Endothelial cell of umbilical vein (primary cell): ENCODE results near the gene PSORS1C1. TPM values are rescaled to one million over a fixed set of nuclear protein-coding genes. Genes with fewer than 3 reads are reported as not detected.
"Not testable (repeated sequence)": the region's sequence is repeated elsewhere in the genome, so short reads cannot be mapped to it uniquely, and the experiment has no call there.

Source experiments
- BruUV-seq: library from RNA; stranded (reverse); fragments of 400-500 nt; replicated peaks from 2 replicates; lab custom pipeline; 2021; lab: Mats Ljungman, UMichigan
- CTCF ChIA-PET: fragments of 300-600, 350-600 bp; sonication (Branson Sonifier 250); formaldehyde crosslinking; loops from one replicate; lab custom pipeline; 2021; ENCODE audit warnings: antibody characterized with exemption, inconsistent platforms; lab: Charles Lee
- POLR2A ChIA-PET: fragments of 300-600, 350-600 bp; sonication (Branson Sonifier 250); formaldehyde crosslinking; loops from one replicate; lab custom pipeline; 2021; ENCODE audit warnings: antibody characterized with exemption, inconsistent platforms; lab: Charles Lee
- DNase-seq: peaks from one replicate; pipeline ENCODE4 v3.0.0-alpha.2; 2011; ENCODE audit warnings: low read depth, low spot score
- FAIRE-seq: peaks from 2 replicates; lab custom pipeline; 2011; peaks lifted over from hg19 to GRCh38; lab: Jason Lieb, UNC
- H2AFZ ChIP-seq: 2 replicates; pipeline ENCODE4 v1.6.0; 2012; ENCODE audit warnings: low read depth, low read length, control low read depth, inconsistent platforms
- H3K27ac ChIP-seq: 2 replicates; pipeline ENCODE4 v1.5.1; 2011; ENCODE audit warnings: low read depth, mild to moderate bottlenecking, control low read depth, low read length, moderate library complexity; ENCODE audit not compliant: insufficient read depth
- H3K27me3 ChIP-seq, 2 experiments: 2 replicates each; pipeline versions ENCODE4 v1.6.0 to v1.6.1; 2011; ENCODE audit warnings: low read length in 2 of 2, mixed read lengths in 1 of 2; ENCODE audit not compliant: control insufficient read depth in 2 of 2, insufficient read depth in 2 of 2
- H3K36me3 ChIP-seq, 2 experiments: 2 replicates in 1 of 2; 3 replicates in 1 of 2; pipeline ENCODE4 v1.5.1; 2011; ENCODE audit warnings: low read length in 2 of 2, mild to moderate bottlenecking in 1 of 2, moderate library complexity in 1 of 2; ENCODE audit not compliant: control insufficient read depth in 2 of 2, insufficient read depth in 2 of 2; ENCODE audit errors: extremely low read depth in 1 of 2
- H3K4me1 ChIP-seq: 3 replicates; pipeline ENCODE4 v1.5.1; 2011; ENCODE audit warnings: mild to moderate bottlenecking, low read length; ENCODE audit not compliant: control insufficient read depth, insufficient read depth; ENCODE audit errors: extremely low read depth
- H3K4me2 ChIP-seq: 2 replicates; pipeline ENCODE4 v1.6.1; 2011; ENCODE audit warnings: low read length, control low read depth, mixed read lengths; ENCODE audit not compliant: insufficient read depth
- H3K4me3 ChIP-seq, 3 experiments: fragments of 200-600 bp in 1 of 3; sonication (generic), shearing (Covaris generic) in 1 of 3; replicated peaks in 1 of 3; 2 replicates each; pipeline ENCODE4 v1.5.1; 2011 to 2016; ENCODE audit warnings: control low read depth in 3 of 3, low read length in 3 of 3, mild to moderate bottlenecking in 2 of 3, inconsistent platforms in 1 of 3, low read depth in 1 of 3, moderate library complexity in 1 of 3; ENCODE audit not compliant: insufficient read depth in 1 of 3
- H3K79me2 ChIP-seq: 2 replicates; pipeline ENCODE4 v1.6.0; 2012; ENCODE audit warnings: low read length, inconsistent platforms; ENCODE audit not compliant: control insufficient read depth, insufficient read depth
- H3K9ac ChIP-seq: replicated peaks from 2 replicates; pipeline ENCODE3; 2011; ENCODE audit warnings: low read length, control low read depth; ENCODE audit not compliant: insufficient read depth; ENCODE audit errors: extremely low read depth
- H3K9me1 ChIP-seq: replicated peaks from 3 replicates; pipeline ENCODE4 v1.6.0; 2011; ENCODE audit warnings: mild to moderate bottlenecking, low read length; ENCODE audit not compliant: control insufficient read depth, insufficient read depth; ENCODE audit errors: extremely low read depth
- H3K9me3 ChIP-seq: replicated peaks from 2 replicates; pipeline ENCODE4 v1.5.1; 2012; ENCODE audit warnings: low read length, inconsistent platforms; ENCODE audit not compliant: control insufficient read depth, insufficient read depth
- H4K20me1 ChIP-seq: replicated peaks from 2 replicates; pipeline ENCODE3; 2011; ENCODE audit warnings: mild to moderate bottlenecking, low read length; ENCODE audit not compliant: control insufficient read depth, insufficient read depth; ENCODE audit errors: extremely low read depth
- EZH2 ChIP-seq: IDR thresholded peaks from 2 replicates; pipeline ENCODE4 v1.6.1; 2012; ENCODE audit warnings: borderline replicate concordance, low read depth, mild to moderate bottlenecking, moderate library complexity, low read length, inconsistent platforms; ENCODE audit not compliant: severe bottlenecking
- FOS ChIP-seq: IDR thresholded peaks from 2 replicates; pipeline ENCODE4 v1.6.1; 2011; ENCODE audit warnings: mild to moderate bottlenecking, low read length, moderate library complexity, borderline replicate concordance; ENCODE audit not compliant: insufficient read depth
- GATA2 ChIP-seq: IDR thresholded peaks from 2 replicates; pipeline ENCODE4 v1.7.0; 2011; ENCODE audit warnings: low read depth, mild to moderate bottlenecking, moderate library complexity, mixed read lengths, low read length; ENCODE audit not compliant: insufficient read length, insufficient read depth
- JUN ChIP-seq: IDR thresholded peaks from 2 replicates; pipeline ENCODE4 v1.6.1; 2011; ENCODE audit warnings: borderline replicate concordance, low read depth; ENCODE audit not compliant: insufficient read length, insufficient read depth
- MYC ChIP-seq: IDR thresholded peaks from one replicate; pipeline ENCODE4 v1.6.1; 2011; ENCODE audit warnings: mild to moderate bottlenecking, low read depth, low read length
- POLR2A ChIP-seq: IDR thresholded peaks from 2 replicates; pipeline ENCODE4 v1.6.1; 2012; ENCODE audit warnings: low read depth, mild to moderate bottlenecking, control low read depth, low read length
- POLR2AphosphoS5 ChIP-seq: IDR thresholded peaks from 2 replicates; pipeline ENCODE4 v1.6.1; 2012; ENCODE audit warnings: low read depth, mild to moderate bottlenecking, control low read depth, low read length, moderate library complexity; ENCODE audit not compliant: insufficient read depth
- dilution Hi-C: fragments of 300-500 bp; cut with MboI; formaldehyde crosslinking; loops from one replicate; pipeline ENCODE4 v1.15.0; 2019; ENCODE audit warnings: low sequenced_read_pairs; ENCODE audit not compliant: extremely low pct_ligation_motif_present
- intact Hi-C: fragments of 100-400 bp; cut with micrococcal nuclease; formaldehyde crosslinking; loops from one replicate; pipeline ENCODE4 v1.10.0; 2022
- polyA plus RNA-seq, 4 experiments: library from polyadenylated mRNA; depleted of rRNA in 3 of 4; stranded (reverse) in 3 of 4; unstranded in 1 of 4; fragments of >200 nt; gene quantifications; 2 replicates each; pipeline versions ENCODE4 v1.2.1 to v1.2.3, GENCODE V29; 2011 to 2012; ENCODE audit warnings: missing spikeins in 1 of 4
- total RNA-seq: library from RNA; stranded (reverse); gene quantifications from 2 replicates; pipeline ENCODE4 v1.2.3, GENCODE V29; 2021
- TF ChIP-seq, protein P1 (sequence below): IDR thresholded peaks from 2 replicates; pipeline ENCODE4 v1.6.1; 2011; ENCODE audit not compliant: insufficient read depth, insufficient read length
- TF ChIP-seq, protein P2 (sequence below), 2 donors: IDR thresholded peaks; 1 replicate in 1 of 2; 2 replicates in 1 of 2; pipeline ENCODE4 v1.5.1; 2011; ENCODE audit warnings: low read length in 2 of 2, mild to moderate bottlenecking in 2 of 2, moderate library complexity in 2 of 2, control low read depth in 1 of 2, inconsistent platforms in 1 of 2, low read depth in 1 of 2; ENCODE audit not compliant: insufficient read depth in 1 of 2; ENCODE audit errors: extremely low read depth in 1 of 2

The PSORS1C1 gene
- total and polyA plus RNA-seq, 2 donors (not counting 3 experiments of a cell fraction or from before 2014, with no cell fraction given) = 1.1 to 13.2 TPM

DNA sequence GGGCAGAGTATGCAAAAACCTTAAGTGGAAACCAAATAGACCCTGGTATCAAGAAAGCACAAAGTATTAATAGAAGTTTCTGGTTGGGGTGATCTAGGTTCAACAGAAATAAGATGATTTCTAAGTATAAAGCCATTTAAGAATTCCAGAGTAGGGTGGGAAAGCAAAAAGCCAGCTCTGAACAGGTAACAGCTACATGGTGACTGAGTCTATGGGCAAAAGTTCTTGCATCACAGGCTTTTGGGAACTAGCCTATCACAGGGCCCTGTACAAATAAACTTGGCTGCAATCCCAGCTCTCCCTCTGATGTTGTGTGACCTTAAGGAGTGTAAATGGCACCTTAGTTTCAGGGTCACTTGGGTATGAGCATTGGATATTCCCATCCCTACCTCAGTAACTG is 49.3 kb downstream of the PSORS1C1 start:
- dilution Hi-C loops (no loop called here), intact Hi-C loops (no loop called here)
- ChIA-PET CTCF (interaction anchor here (1.1 kb wide), 1 partner anchor 27 kb away, joined by 4 read pairs; no protein-coding TSS in a partner anchor), POLR2A (no interaction called here)
- Histone ChIP-seq H3K4me3 (no peak overlapping the region), H3K9ac (no peak overlapping the region), H3K79me2 (peaks cover 13% of the 10 kb centered on the region), H3K9me1 (no peaks in the 10 kb centered on the region), H3K27me3 (no peaks in the 10 kb centered on the region), H4K20me1 (no peaks in the 10 kb centered on the region), H3K9me3 (no peaks in the 10 kb centered on the region), H3K36me3 (no peaks in the 10 kb centered on the region), H2AFZ (no peak overlapping the region), H3K4me1 (peaks cover 9% of the 10 kb centered on the region), H3K4me2 (no peak overlapping the region), H3K27ac (no peak overlapping the region)
- no peak for TF ChIP-seq MYC
- no peak for TF ChIP-seq EZH2
- TF ChIP-seq, protein P1, sequence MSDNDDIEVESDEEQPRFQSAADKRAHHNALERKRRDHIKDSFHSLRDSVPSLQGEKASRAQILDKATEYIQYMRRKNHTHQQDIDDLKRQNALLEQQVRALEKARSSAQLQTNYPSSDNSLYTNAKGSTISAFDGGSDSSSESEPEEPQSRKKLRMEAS = no peak
- TF ChIP-seq JUN = no peak
- TF ChIP-seq GATA2 = no peak
- no peak for TF ChIP-seq POLR2A
- TF ChIP-seq FOS = no peak
- TF ChIP-seq, protein P2, sequence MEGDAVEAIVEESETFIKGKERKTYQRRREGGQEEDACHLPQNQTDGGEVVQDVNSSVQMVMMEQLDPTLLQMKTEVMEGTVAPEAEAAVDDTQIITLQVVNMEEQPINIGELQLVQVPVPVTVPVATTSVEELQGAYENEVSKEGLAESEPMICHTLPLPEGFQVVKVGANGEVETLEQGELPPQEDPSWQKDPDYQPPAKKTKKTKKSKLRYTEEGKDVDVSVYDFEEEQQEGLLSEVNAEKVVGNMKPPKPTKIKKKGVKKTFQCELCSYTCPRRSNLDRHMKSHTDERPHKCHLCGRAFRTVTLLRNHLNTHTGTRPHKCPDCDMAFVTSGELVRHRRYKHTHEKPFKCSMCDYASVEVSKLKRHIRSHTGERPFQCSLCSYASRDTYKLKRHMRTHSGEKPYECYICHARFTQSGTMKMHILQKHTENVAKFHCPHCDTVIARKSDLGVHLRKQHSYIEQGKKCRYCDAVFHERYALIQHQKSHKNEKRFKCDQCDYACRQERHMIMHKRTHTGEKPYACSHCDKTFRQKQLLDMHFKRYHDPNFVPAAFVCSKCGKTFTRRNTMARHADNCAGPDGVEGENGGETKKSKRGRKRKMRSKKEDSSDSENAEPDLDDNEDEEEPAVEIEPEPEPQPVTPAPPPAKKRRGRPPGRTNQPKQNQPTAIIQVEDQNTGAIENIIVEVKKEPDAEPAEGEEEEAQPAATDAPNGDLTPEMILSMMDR (IDR thresholded peaks at IDR 0.05; ENCODE audit: extremely low read depth in 1 of 2, insufficient read depth in 1 of 2, low read depth in 1 of 2, low read length in 2 of 2) = no peak
- TF ChIP-seq POLR2AphosphoS5 = no peak
- FAIRE-seq = peak; percentile 26
- DNase-seq = no peak
- BruUV-seq = no TSS peak

DNA sequence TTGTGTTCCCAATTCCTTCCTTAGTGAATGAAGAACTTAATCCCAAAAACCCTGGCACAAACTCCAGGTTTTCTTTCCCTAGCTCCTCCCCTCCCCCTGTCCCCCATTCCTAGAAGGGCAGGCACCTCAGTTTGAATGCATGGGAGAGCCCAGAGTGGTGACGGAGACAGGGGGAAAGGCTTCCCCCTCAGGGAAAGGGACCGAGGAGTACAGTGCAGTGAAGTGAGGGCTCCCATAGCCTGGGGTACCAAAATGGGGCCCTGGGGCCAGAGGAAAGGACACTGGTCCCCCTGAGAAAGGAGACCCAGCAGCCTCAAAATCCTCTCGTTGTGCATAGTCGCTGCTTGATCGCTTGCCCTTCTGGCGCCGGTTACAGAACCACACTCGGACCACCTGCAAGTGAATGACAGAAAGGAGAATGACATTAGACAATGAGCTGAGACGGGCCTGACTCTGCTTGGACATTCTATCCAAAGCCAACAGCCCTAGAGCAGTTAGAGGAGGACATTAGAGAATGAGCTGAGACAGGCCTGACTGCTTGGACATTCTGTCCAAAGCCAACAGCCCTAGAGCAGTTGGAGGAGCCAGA is 50.0 kb downstream of the PSORS1C1 start:
- CTCF ChIA-PET = interaction anchor here (0.6 to 1.1 kb wide), 2 partner anchors 27 to 28 kb away, joined by 4 read pairs; no protein-coding TSS in a partner anchor

More for the DNA sequence above, 50.0 kb downstream of the PSORS1C1 start:
- H3K4me1 ChIP-seq, H3K4me3 ChIP-seq, H3K9me1 ChIP-seq, dilution Hi-C loops, DNase-seq, H3K4me2 ChIP-seq, H3K9me3 ChIP-seq, intact Hi-C loops, BruUV-seq, POLR2A ChIA-PET, H3K27ac ChIP-seq, H4K20me1 ChIP-seq, H3K36me3 ChIP-seq, H3K79me2 ChIP-seq, FAIRE-seq, H3K9ac ChIP-seq, H3K27me3 ChIP-seq, H2AFZ ChIP-seq: not testable (repeated sequence)
